Sigmoid colon (tissue), 7 donors: ENCODE results near the gene TKT. TPM values are rescaled to one million over a fixed set of nuclear protein-coding genes. Genes with fewer than 3 reads are reported as not detected.

Source experiments
- DNase-seq: peaks from one replicate; pipeline ENCODE4 v3.0.0-alpha.2; 2019
- H3K27ac ChIP-seq, 4 donors: fragments of 200-600 bp; sonication (generic); one replicate each; pipeline ENCODE4 v1.5.1; 2016 to 2019; ENCODE audit warnings: mild to moderate bottlenecking in 1 of 4
- H3K27me3 ChIP-seq, 3 donors: fragments of 200-600 bp; sonication (generic); one replicate each; pipeline ENCODE4 v1.5.1; 2019; ENCODE audit warnings: mild to moderate bottlenecking in 1 of 3
- H3K36me3 ChIP-seq, 4 donors: fragments of 200-600 bp; sonication (generic); one replicate each; pipeline ENCODE4 v1.5.1; 2016 to 2019
- H3K4me1 ChIP-seq, 4 donors: fragments of 200-600 bp; sonication (generic); one replicate each; pipeline ENCODE4 v1.5.1; 2017 to 2019
- H3K4me3 ChIP-seq, 4 donors: fragments of 200-600 bp; sonication (generic); one replicate each; pipeline ENCODE4 v1.5.1; 2017 to 2019; ENCODE audit warnings: mild to moderate bottlenecking in 2 of 4, moderate library complexity in 1 of 4
- H3K9me3 ChIP-seq, 4 donors: fragments of 200-600 bp in 3 of 4; sonication (generic) in 3 of 4; one replicate each; pipeline versions ENCODE4 v1.5.1 to v1.6.1; 2013 to 2019
- CTCF ChIP-seq, 4 experiments: fragments of 450-650 bp in 3 of 4; fragments of 200-600 bp in 1 of 4; IDR thresholded peaks; one replicate each; pipeline ENCODE4 v1.5.1; 2016 to 2019; ENCODE audit warnings: antibody characterized with exemption in 4 of 4, mild to moderate bottlenecking in 3 of 4, moderate library complexity in 2 of 4
- EP300 ChIP-seq, 4 donors: sonication (generic); formaldehyde crosslinking; IDR thresholded peaks; one replicate each; pipeline ENCODE4 v1.6.1; 2017; ENCODE audit warnings: antibody characterized with exemption in 4 of 4
- POLR2A ChIP-seq, 2 donors: fragments of 450-650 bp; IDR thresholded peaks; one replicate each; pipeline ENCODE4 v1.6.1; 2016; ENCODE audit warnings: antibody characterized with exemption in 2 of 2, mild to moderate bottlenecking in 2 of 2, moderate library complexity in 2 of 2
- POLR2AphosphoS5 ChIP-seq, 4 donors: sonication (generic); formaldehyde crosslinking; IDR thresholded peaks; one replicate each; pipeline ENCODE4 v1.6.1; 2017; ENCODE audit warnings: antibody characterized with exemption in 4 of 4
- WGBS, 2 donors: extraction: QIAGEN DNeasy Blood & Tissue Kit; methylation state at CpG; one replicate each; pipeline ENCODE4 v1.1.7; 2013; 5-methylcytosine and 5-hydroxymethylcytosine counted together
- intact Hi-C: fragments of 100-400 bp; cut with DNase I; formaldehyde crosslinking; loops from one replicate; pipeline ENCODE4 v1.15.1; 2023
- polyA plus RNA-seq, 3 donors: library from polyadenylated mRNA; stranded (reverse); fragments of 200-250 nt; gene quantifications; one replicate each; pipeline ENCODE4 v1.2.3, GENCODE V29; 2013
- total RNA-seq, 4 donors: library from RNA; depleted of rRNA; stranded (reverse); fragments of >200 nt; gene quantifications; one replicate each; pipeline ENCODE4 v1.1.0, GENCODE V29; 2016
- donor health status: healthy with polysubstance abuse.
- donor health status: Bipolar disorder and iron deficiency.
- donor health status: healthy.

TKT gene
- total and polyA plus RNA-seq, 7 donors: 88.9 to 305 (median 184) TPM

DNA sequence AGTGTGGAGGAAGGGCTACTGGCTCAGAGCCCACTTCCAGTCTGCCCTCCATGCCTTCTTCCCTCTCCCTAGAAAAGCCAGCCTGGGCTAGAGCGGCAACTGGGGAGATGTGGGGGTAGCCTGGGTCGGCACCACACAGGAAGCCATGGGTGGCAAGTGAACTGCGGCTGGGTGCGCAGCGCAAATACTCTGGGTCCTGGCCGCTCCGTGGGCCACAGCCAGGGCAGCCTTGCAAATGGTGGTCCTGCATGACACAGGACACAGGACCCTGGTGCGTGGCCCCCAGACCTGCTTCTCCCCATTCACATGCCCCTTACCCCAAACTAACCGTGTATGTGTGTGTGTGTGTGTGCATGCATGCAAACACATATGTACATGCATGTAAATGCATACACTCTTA, 69.1 kb downstream of the TKT start:
- Histone ChIP-seq H3K27me3 (no peaks in the 10 kb centered on the region), H3K36me3 (peaks cover 5 to 58% (median 9%) of the 10 kb centered on the region in 4 donors), H3K27ac (no peak overlapping the region), H3K9me3 (no peaks in the 10 kb centered on the region), H3K4me3 (no peak overlapping the region), H3K4me1 (no peaks in the 10 kb centered on the region)
- intact Hi-C loops: no loop called here
- TF ChIP-seq POLR2AphosphoS5 (IDR thresholded peaks at IDR 0.05) (no peak), CTCF (IDR thresholded peaks at IDR 0.05) (no peak), EP300 (IDR thresholded peaks at IDR 0.05) (no peak), POLR2A (IDR thresholded peaks at IDR 0.05) (no peak)
- no peak for DNase-seq
- WGBS, 2 donors: 96 to 97% methylated on average over 9 of the region's 9 CpGs

DNA sequence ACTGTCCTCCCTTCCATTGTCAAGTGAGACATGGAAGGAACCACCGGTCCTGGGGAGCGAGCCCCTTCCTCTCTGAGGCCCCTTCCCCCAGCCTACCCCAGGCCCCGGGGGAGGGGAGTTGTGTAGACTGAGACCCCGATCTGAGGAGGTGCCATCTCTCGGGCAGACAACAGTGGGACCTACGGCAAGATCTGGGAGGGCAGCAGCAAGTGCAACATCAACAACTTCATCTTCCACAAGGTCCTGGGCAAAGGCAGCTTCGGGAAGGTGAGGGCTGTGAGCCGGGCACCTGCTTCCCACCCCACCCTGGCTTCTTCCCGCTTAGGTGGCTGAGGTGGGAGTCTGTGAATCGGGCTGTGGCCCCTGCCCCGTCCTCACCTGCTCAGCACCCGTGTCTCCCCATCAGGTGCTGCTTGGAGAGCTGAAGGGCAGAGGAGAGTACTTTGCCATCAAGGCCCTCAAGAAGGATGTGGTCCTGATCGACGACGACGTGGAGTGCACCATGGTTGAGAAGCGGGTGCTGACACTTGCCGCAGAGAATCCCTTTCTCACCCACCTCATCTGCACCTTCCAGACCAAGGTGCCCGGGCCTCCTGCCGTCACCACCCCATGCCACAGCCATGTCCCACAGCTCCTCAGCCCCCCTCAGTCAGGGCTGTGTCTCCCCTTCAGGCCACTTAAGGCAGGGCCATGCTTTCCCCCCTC, 69.9 kb downstream of the TKT start:
- intact Hi-C loops: no loop called here
- 95 to 97% methylated on average over 20 of the region's 20 CpGs for WGBS, 2 donors
- no peak overlapping the region for H3K27ac ChIP-seq
- no peak for DNase-seq
- H3K9me3 ChIP-seq: no peaks in the 10 kb centered on the region
- peaks cover 5 to 66% (median 11%) of the 10 kb centered on the region in 4 donors for H3K36me3 ChIP-seq
- TF ChIP-seq POLR2AphosphoS5 (IDR thresholded peaks at IDR 0.05) (no peak), EP300 (IDR thresholded peaks at IDR 0.05) (no peak), CTCF (IDR thresholded peaks at IDR 0.05) (no peak), POLR2A (IDR thresholded peaks at IDR 0.05) (no peak)
- H3K4me1 ChIP-seq: no peaks in the 10 kb centered on the region
- no peaks in the 10 kb centered on the region for H3K27me3 ChIP-seq
- no peak overlapping the region for H3K4me3 ChIP-seq

- intact Hi-C loops: no loop called here
- Histone ChIP-seq H3K9me3 (no peaks in the 10 kb centered on the region), H3K27me3 (no peaks in the 10 kb centered on the region), H3K4me3 (no peak overlapping the region), H3K36me3 (peaks cover under 1 to 71% (median 11%) of the 10 kb centered on the region in 4 donors), H3K4me1 (no peaks in the 10 kb centered on the region), H3K27ac (no peak overlapping the region)
- no peak for TF ChIP-seq EP300 (IDR thresholded peaks at IDR 0.05)
- DNase-seq: no peak
- 95 to 97% methylated on average over 7 of the region's 7 CpGs for WGBS, 2 donors
Measured at GRCh38 chr3:53184701-53185100, 71.1 kb downstream of the TKT start.

DNA sequence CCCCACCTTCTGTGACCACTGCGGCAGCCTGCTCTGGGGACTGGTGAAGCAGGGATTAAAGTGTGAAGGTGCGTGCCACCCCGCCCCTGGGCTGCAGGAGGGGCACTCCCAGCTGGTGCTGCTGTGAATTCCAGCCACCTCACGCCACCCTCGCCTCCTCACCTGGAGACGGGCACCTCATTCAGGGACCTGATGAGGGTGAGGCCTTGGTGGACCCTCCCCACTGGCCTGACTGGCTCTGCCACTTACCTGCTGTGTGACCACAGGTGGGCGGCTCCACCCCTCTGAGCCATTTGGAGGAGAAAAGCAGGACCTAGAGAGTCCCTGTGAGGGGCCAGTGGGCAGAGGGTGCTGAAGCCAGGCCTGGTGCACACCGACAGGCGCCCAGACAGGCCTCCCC, 72.3 kb downstream of the TKT start:
- intact Hi-C loops: no loop called here
- Histone ChIP-seq H3K9me3 (no peaks in the 10 kb centered on the region), H3K4me1 (no peaks in the 10 kb centered on the region), H3K27ac (no peak overlapping the region), H3K27me3 (no peaks in the 10 kb centered on the region), H3K36me3 (peaks cover 0 to 70% (median 11%) of the 10 kb centered on the region in 4 donors), H3K4me3 (no peak overlapping the region)
- 95 to 97% methylated on average over 9 of the region's 9 CpGs for WGBS, 2 donors
- DNase-seq: no peak
- TF ChIP-seq POLR2A (IDR thresholded peaks at IDR 0.05): no peak
- TF ChIP-seq CTCF (IDR thresholded peaks at IDR 0.05): no peak
- TF ChIP-seq EP300 (IDR thresholded peaks at IDR 0.05): no peak
- TF ChIP-seq POLR2AphosphoS5 (IDR thresholded peaks at IDR 0.05): no peak

DNA sequence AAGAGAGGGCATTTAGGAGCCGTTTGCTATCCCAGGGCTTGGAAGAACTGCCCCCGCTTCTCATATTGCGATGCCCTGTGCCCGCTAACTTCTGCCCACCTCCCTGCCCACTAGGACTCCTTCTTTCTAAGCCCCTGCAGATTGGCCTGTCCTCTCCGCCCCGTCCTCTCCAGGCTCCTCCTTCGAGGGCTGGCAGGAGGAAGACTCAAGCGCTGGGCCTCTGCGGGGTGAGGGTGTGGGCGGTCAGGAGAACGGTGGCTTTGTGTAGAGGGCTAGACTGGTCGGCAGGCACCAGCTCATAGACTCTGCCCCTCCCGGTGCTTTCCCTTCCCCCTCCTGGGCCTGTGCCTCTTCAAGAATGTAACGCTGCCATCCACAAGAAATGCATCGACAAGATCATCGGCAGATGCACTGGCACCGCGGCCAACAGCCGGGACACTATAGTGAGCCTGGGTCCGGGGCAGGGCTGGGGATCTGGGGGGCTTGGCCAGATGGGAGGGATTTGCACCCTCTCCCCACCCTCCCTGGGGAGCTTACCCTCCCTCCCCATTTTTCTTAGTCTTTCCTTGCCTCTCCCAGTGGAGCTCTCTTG, 73.0 kb downstream of the TKT start:
- no peak overlapping the region for H3K4me3 ChIP-seq
- no peak for DNase-seq
- no peak for TF ChIP-seq EP300 (IDR thresholded peaks at IDR 0.05)
- no peak for TF ChIP-seq CTCF (IDR thresholded peaks at IDR 0.05)
- TF ChIP-seq POLR2AphosphoS5 (IDR thresholded peaks at IDR 0.05): no peak
- TF ChIP-seq POLR2A (IDR thresholded peaks at IDR 0.05): no peak
- 89 to 92% methylated on average over 20 of the region's 20 CpGs for WGBS, 2 donors
- H3K9me3 ChIP-seq: no peaks in the 10 kb centered on the region
- H3K27ac ChIP-seq: no peak overlapping the region
- no peaks in the 10 kb centered on the region for H3K27me3 ChIP-seq
- H3K4me1 ChIP-seq: no peaks in the 10 kb centered on the region
- intact Hi-C loops: no loop called here
- H3K36me3 ChIP-seq: peaks cover 0 to 72% (median 12%) of the 10 kb centered on the region in 4 donors
